Measurements from ENCODE around the gene CCDC190. TPM values are rescaled to one million over a fixed set of nuclear protein-coding genes. Genes with fewer than 3 reads are reported as not detected.
"Not testable (repeated sequence)": the region's sequence is repeated elsewhere in the genome, so short reads cannot be mapped to it uniquely, and the experiment has no call there.

CCDC190 gene
- total RNA-seq, 1 donor from 2014 or later = 0.58 TPM

- no peak for DNase-seq (ENCODE audit: low spot score)
These were observed 28.5 kb downstream of the CCDC190 start for GRCh38 chr1:162832470-162832869.

GRCh38 chr1:162829268-162829667 lies 31.7 kb downstream of the CCDC190 start:
- no peak for DNase-seq (ENCODE audit: low spot score)

- DNase-seq (ENCODE audit: low spot score) = no peak
These were observed 37.0 kb downstream of the CCDC190 start for GRCh38 chr1:162823771-162824525.

- DNase-seq (ENCODE audit: low spot score) = no peak
These were observed 37.7 kb downstream of the CCDC190 start for GRCh38 chr1:162823231-162823630.

GRCh38 chr1:162822391-162823200 lies 38.4 kb downstream of the CCDC190 start:
- no peak for DNase-seq (ENCODE audit: low spot score)

- not testable (repeated sequence) for DNase-seq (ENCODE audit: low spot score)
These were observed 42.3 kb downstream of the CCDC190 start for GRCh38 chr1:162818666-162819065.

GRCh38 chr1:162818136-162818535 lies 42.8 kb downstream of the CCDC190 start:
- not testable (repeated sequence) for DNase-seq (ENCODE audit: low spot score)

- DNase-seq (ENCODE audit: low spot score) = not testable (repeated sequence)
These were observed 48.6 kb downstream of the CCDC190 start for GRCh38 chr1:162812357-162812756.

- not testable (repeated sequence) for DNase-seq (ENCODE audit: low spot score)
These were observed 53.5 kb downstream of the CCDC190 start for GRCh38 chr1:162807503-162807902.

Other genes starting within 250 kb of the CCDC190 start
- gene DDR2, start 228.7 kb downstream of the CCDC190 start, total RNA-seq = 48.3 TPM
- gene HSD17B7, start 70.5 kb downstream of the CCDC190 start, total RNA-seq = 34.0 TPM
- gene RGS4, start 208.2 kb upstream of the CCDC190 start, total RNA-seq = 7.6 TPM

Measured in mucosa of gallbladder (tissue), 1 donor.